IMR-90 (cell line): ENCODE results near the gene FBXO31. TPM values are rescaled to one million over a fixed set of nuclear protein-coding genes. Genes with fewer than 3 reads are reported as not detected.

ENCODE experiments used
- ATAC-seq: fragments of 200-7000 bp; cut with Tn5 transposase; 2 replicates; pipeline ENCODE4 v1.9.1; 2020; ENCODE audit warnings: low read depth, mild to moderate bottlenecking, moderate library complexity
- BruUV-seq: library from RNA; stranded (reverse); fragments of 400-500 nt; replicated peaks from 2 replicates; lab custom pipeline; 2021; lab: Mats Ljungman, UMichigan
- CTCF ChIA-PET: fragments of 300-600 bp; formaldehyde crosslinking; extraction: SDS; loops from one replicate; lab custom pipeline; 2021; ENCODE audit warnings: antibody characterized with exemption; lab: Yijun Ruan, JAX
- POLR2A ChIA-PET: fragments of 300-600 bp; sonication (Branson Sonifier 250); formaldehyde crosslinking; loops from one replicate; lab custom pipeline; 2022; ENCODE audit warnings: antibody characterized with exemption; ENCODE audit not compliant: unreplicated experiment; lab: Charles Lee
- DNase-seq: peaks from one replicate; pipeline ENCODE4 v3.0.0; 2013
- H2AFZ ChIP-seq: replicated peaks from 2 replicates; pipeline ENCODE3; 2013; ENCODE audit warnings: low read length, mild to moderate bottlenecking; ENCODE audit not compliant: poor library complexity
- H2AK5ac ChIP-seq: 2 replicates; pipeline ENCODE4 v1.6.1; 2013; ENCODE audit warnings: low read depth, low read length, inconsistent platforms
- H2AK9ac ChIP-seq: replicated peaks from 2 replicates; pipeline ENCODE3; 2013; ENCODE audit warnings: mild to moderate bottlenecking, low read depth, low read length, moderate library complexity; ENCODE audit not compliant: poor library complexity
- H2BK120ac ChIP-seq: 2 replicates; pipeline ENCODE4 v1.6.1; 2013; ENCODE audit warnings: low read depth, low read length, inconsistent platforms
- H2BK15ac ChIP-seq: 3 replicates; pipeline ENCODE4 v1.6.1; 2013; ENCODE audit warnings: low read depth, low read length, inconsistent platforms
- H2BK20ac ChIP-seq: 2 replicates; pipeline ENCODE4 v1.6.1; 2013; ENCODE audit warnings: low read depth, mild to moderate bottlenecking, inconsistent platforms, low read length, moderate library complexity
- H2BK5ac ChIP-seq: 2 replicates; pipeline ENCODE4 v1.6.1; 2013; ENCODE audit warnings: mild to moderate bottlenecking, low read depth, low read length, inconsistent platforms; ENCODE audit not compliant: poor library complexity, severe bottlenecking
- H3K14ac ChIP-seq: replicated peaks from 2 replicates; pipeline ENCODE4 v1.6.1; 2013; ENCODE audit warnings: low read depth, low read length, inconsistent platforms
- H3K18ac ChIP-seq: 2 replicates; pipeline ENCODE4 v1.6.1; 2013; ENCODE audit warnings: low read depth, low read length, control low read depth
- H3K23ac ChIP-seq: 2 replicates; pipeline ENCODE4 v1.6.1; 2013; ENCODE audit warnings: low read depth, low read length, inconsistent platforms
- H3K27ac ChIP-seq: 2 replicates; pipeline ENCODE4 v1.5.1; 2013; ENCODE audit warnings: mild to moderate bottlenecking, control low read depth, low read length; ENCODE audit not compliant: insufficient read depth
- H3K27me3 ChIP-seq: 2 replicates; pipeline ENCODE4 v1.6.1; 2013; ENCODE audit warnings: low read length; ENCODE audit not compliant: control insufficient read depth, insufficient read depth
- H3K36me3 ChIP-seq: 2 replicates; pipeline ENCODE4 v1.6.1; 2013; ENCODE audit warnings: low read length, mixed read lengths; ENCODE audit not compliant: control insufficient read depth, insufficient read depth
- H3K4ac ChIP-seq: 2 replicates; pipeline ENCODE4 v1.6.1; 2013; ENCODE audit warnings: low read depth, low read length, inconsistent platforms
- H3K4me1 ChIP-seq: 2 replicates; pipeline ENCODE4 v1.6.1; 2013; ENCODE audit warnings: low read length, mixed read lengths; ENCODE audit not compliant: control insufficient read depth, insufficient read depth
- H3K4me2 ChIP-seq: 2 replicates; pipeline ENCODE4 v1.6.1; 2013; ENCODE audit warnings: low read depth, mild to moderate bottlenecking, control low read depth, low read length, moderate library complexity
- H3K4me3 ChIP-seq: 2 replicates; pipeline ENCODE4 v1.5.1; 2013; ENCODE audit warnings: low read depth, mild to moderate bottlenecking, control low read depth, low read length, moderate library complexity; ENCODE audit not compliant: insufficient read depth
- H3K56ac ChIP-seq: 2 replicates; pipeline ENCODE4 v1.6.1; 2013; ENCODE audit warnings: low read length, inconsistent platforms; ENCODE audit not compliant: insufficient read depth; ENCODE audit errors: extremely low read depth
- H3K79me1 ChIP-seq, 2 experiments: 2 replicates each; pipeline ENCODE4 v1.6.1; 2013; ENCODE audit warnings: low read length in 2 of 2, inconsistent platforms in 1 of 2, low read depth in 1 of 2
- H3K9ac ChIP-seq: 2 replicates; pipeline ENCODE4 v1.6.1; 2013; ENCODE audit warnings: low read depth, low read length, control low read depth
- H3K9me1 ChIP-seq: 2 replicates; pipeline ENCODE4 v1.6.1; 2013; ENCODE audit warnings: low read length, inconsistent platforms; ENCODE audit not compliant: insufficient read depth
- H3K9me3 ChIP-seq: 2 replicates; pipeline ENCODE4 v1.6.1; 2013; ENCODE audit warnings: low read length; ENCODE audit not compliant: control insufficient read depth, insufficient read depth
- H4K20me1 ChIP-seq: 2 replicates; pipeline ENCODE4 v1.6.1; 2013; ENCODE audit warnings: low read length, inconsistent platforms; ENCODE audit not compliant: insufficient read depth
- H4K5ac ChIP-seq: 2 replicates; pipeline ENCODE4 v1.6.1; 2013; ENCODE audit warnings: mild to moderate bottlenecking, low read depth, low read length, control low read depth
- H4K8ac ChIP-seq, 2 experiments: 2 replicates each; pipeline ENCODE4 v1.6.1; 2013; ENCODE audit warnings: low read depth in 2 of 2, low read length in 2 of 2, control low read depth in 1 of 2, inconsistent platforms in 1 of 2
- H4K91ac ChIP-seq: 2 replicates; pipeline ENCODE4 v1.6.1; 2013; ENCODE audit warnings: low read depth, low read length, inconsistent platforms; ENCODE audit not compliant: insufficient read depth
- NFE2L2 ChIP-seq: fragments of 150-350 bp; IDR thresholded peaks from 2 replicates; pipeline ENCODE4 v1.6.1; 2016; ENCODE audit warnings: low read depth, mild to moderate bottlenecking, low read length
- SMC3 ChIP-seq: fragments of 150-350 bp; IDR thresholded peaks from 2 replicates; pipeline ENCODE4 v1.6.1; 2016; ENCODE audit warnings: low read depth, mild to moderate bottlenecking, antibody characterized with exemption, low read length, moderate library complexity
- WGBS, 2 experiments: methylation state at CpG; one replicate each; pipeline versions ENCODE4 v1.1.5 to v1.1.7; 2013; ENCODE audit warnings: missing lambda C conversion rate in 2 of 2; ENCODE audit not compliant: insufficient read length in 1 of 2; ENCODE audit errors: extremely low coverage in 2 of 2; 5-methylcytosine and 5-hydroxymethylcytosine counted together
- dilution Hi-C: fragments of 300-500 bp; cut with HindIII; formaldehyde crosslinking; loops from one replicate; pipeline ENCODE4 v1.14.3; 2018; ENCODE audit warnings: low sequenced_read_pairs; ENCODE audit not compliant: unreplicated experiment
- in situ Hi-C: fragments of 300-500 bp; cut with MboI; formaldehyde crosslinking; loops from 3 replicates; pipeline ENCODE4 v1.14.3; 2019; ENCODE audit warnings: low sequenced_read_pairs, inconsistent platforms, mixed read lengths
- intact Hi-C: fragments of 100-400 bp; cut with micrococcal nuclease; formaldehyde crosslinking; loops from 2 replicates; pipeline ENCODE4 v1.10.0; 2022
- polyA plus RNA-seq, 3 experiments: library from polyadenylated mRNA; depleted of rRNA; stranded (reverse); fragments of >200 nt; gene quantifications; 2 replicates each; pipeline ENCODE4 v1.2.3, GENCODE V29; 2012; ENCODE audit warnings: low replicate concordance in 1 of 3
- total RNA-seq: library from RNA; depleted of rRNA; stranded (reverse); fragments of >200 nt; gene quantifications from 2 replicates; pipeline ENCODE4 v1.2.3, GENCODE V29; 2012

FBXO31 gene
- total and polyA plus RNA-seq, 2 of the 4 experiments (the other 2 are of a cell fraction) = 10.4 to 16.9 TPM

- Histone ChIP-seq H3K9me3 (no peaks in the 10 kb centered on the region), H3K27me3 (no peaks in the 10 kb centered on the region), H3K9ac (no peak overlapping the region), H2AK5ac (no peak overlapping the region), H3K79me1 (peaks cover 3 to 28% of the 10 kb centered on the region in 2 experiments; a peak in 3 of 4 replicates), H3K18ac (no peak overlapping the region), H2AFZ (peak overlapping the region; percentile 23), H3K4ac (no peak overlapping the region), H3K4me1 (no peaks in the 10 kb centered on the region), H3K27ac (no peak overlapping the region), H3K4me2 (no peak overlapping the region), H4K5ac (no peak overlapping the region), H3K36me3 (peaks cover 39% of the 10 kb centered on the region), H2BK15ac (no peak overlapping the region), H4K8ac (no peak overlapping the region), H3K9me1 (0 out of 2 replicates have a peak, but pooled peaks cover 7% of the 10 kb centered on the region), H3K23ac (no peak overlapping the region), H4K91ac (no peak overlapping the region), H3K56ac (no peak overlapping the region), H3K14ac (no peak overlapping the region), H3K4me3 (no peak overlapping the region), H2AK9ac (peak overlapping the region; percentile 13), H2BK120ac (no peak overlapping the region), H4K20me1 (peaks cover 12% of the 10 kb centered on the region), H2BK5ac (no peak overlapping the region), H2BK20ac (no peak overlapping the region)
- ChIA-PET POLR2A (no interaction called here), CTCF (no interaction called here)
- in situ Hi-C loops = no loop called here
- DNase-seq (no peak), ATAC-seq (no peak)
- no TSS peak for BruUV-seq
- intact Hi-C loops = no loop called here
- WGBS, 2 experiments = 68% methylated on average over 8 of the region's 26 CpGs; no CpG with 5 or more reads in 1 of the 2 experiments
- dilution Hi-C loops = no loop called here
- no peak for TF ChIP-seq NFE2L2
- TF ChIP-seq SMC3 = no peak
Observed at GRCh38 chr16:87342978-87343752, 40.4 kb downstream of the FBXO31 start.
